K562 (cell line): ENCODE data around the gene GMEB2. TPM values are rescaled to one million over a fixed set of nuclear protein-coding genes. Genes with fewer than 3 reads are reported as not detected.

Experiments used
- ASH1L ChIP-seq: fragments of 450-650 bp; IDR thresholded peaks from 2 replicates; pipeline ENCODE4 v1.6.1; 2018; ENCODE audit warnings: borderline replicate concordance, mild to moderate bottlenecking, low read depth; ENCODE audit not compliant: partially characterized antibody
- CEBPG ChIP-seq, 3 experiments: fragments of 200-800 bp in 1 of 3; sonication (Bioruptor generic) in 1 of 3; sonication (generic) in 1 of 3; formaldehyde crosslinking in 1 of 3; IDR thresholded peaks in 2 of 3; conservative IDR thresholded peaks in 1 of 3; 2 replicates each; pipeline versions ENCODE4 v1.6.1 to v1.8.0; 2016 to 2022; ENCODE audit warnings: missing compliant biosample characterization in 2 of 3, missing genetic modification characterization in 2 of 3, mild to moderate bottlenecking in 1 of 3, missing genetic modification reagents in 1 of 3
- ERF ChIP-seq: fragments of 450-650 bp; formaldehyde crosslinking; IDR thresholded peaks from 2 replicates; pipeline ENCODE4 v1.4.0; 2020; ENCODE audit warnings: mild to moderate bottlenecking, mixed read lengths
- HNRNPK ChIP-seq: fragments of 200-400 bp; formaldehyde crosslinking; IDR thresholded peaks from one replicate; pipeline ENCODE4 v1.6.1; 2018; ENCODE audit warnings: mild to moderate bottlenecking, low read depth, low read length; ENCODE audit not compliant: poor library complexity, severe bottlenecking
- polyA plus RNA-seq, 8 experiments: library from polyadenylated mRNA; depleted of rRNA in 4 of 8; stranded (reverse) in 5 of 8; unstranded in 3 of 8; fragments of >200 nt; fragmentation: Nextera tagmentation in 2 of 8; fragmentation: Illumina TruSeq in 1 of 8; extraction: Ambion mirVana in 2 of 8; extraction: Trizol in 1 of 8; gene quantifications; 2 replicates each; pipeline versions ENCODE4 v1.2.1 to v1.2.3, GENCODE V29; 2011 to 2014; ENCODE audit warnings: inconsistent platforms in 1 of 8, missing spikeins in 1 of 8
- total RNA-seq, 7 experiments: library from RNA; depleted of rRNA in 6 of 7; stranded (reverse); fragments of >200 nt in 6 of 7; fragmentation: Illumina TruSeq in 2 of 7; extraction: Trizol in 2 of 7; gene quantifications; 2 replicates each; pipeline versions ENCODE4 v1.2.1 to v1.2.3, GENCODE V29; 2011 to 2021; ENCODE audit warnings: low replicate concordance in 1 of 7
- TF ChIP-seq, protein P1 (sequence below): fragments of 450-650 bp; IDR thresholded peaks from 2 replicates; pipeline ENCODE4 v1.6.1; 2016; ENCODE audit warnings: mild to moderate bottlenecking, moderate library complexity
- TF ChIP-seq, protein P2 (sequence below): fragments of 450-650 bp; IDR thresholded peaks from 2 replicates; pipeline ENCODE4 v1.7.1; 2018; ENCODE audit warnings: mild to moderate bottlenecking, low read depth; ENCODE audit not compliant: partially characterized antibody

The GMEB2 gene
- total and polyA plus RNA-seq, 9 of the 15 experiments (the other 6 are each of a cell fraction or from before 2014, with no cell fraction given), result 0.03 to 13.9 (median 6.3) TPM

DNA sequence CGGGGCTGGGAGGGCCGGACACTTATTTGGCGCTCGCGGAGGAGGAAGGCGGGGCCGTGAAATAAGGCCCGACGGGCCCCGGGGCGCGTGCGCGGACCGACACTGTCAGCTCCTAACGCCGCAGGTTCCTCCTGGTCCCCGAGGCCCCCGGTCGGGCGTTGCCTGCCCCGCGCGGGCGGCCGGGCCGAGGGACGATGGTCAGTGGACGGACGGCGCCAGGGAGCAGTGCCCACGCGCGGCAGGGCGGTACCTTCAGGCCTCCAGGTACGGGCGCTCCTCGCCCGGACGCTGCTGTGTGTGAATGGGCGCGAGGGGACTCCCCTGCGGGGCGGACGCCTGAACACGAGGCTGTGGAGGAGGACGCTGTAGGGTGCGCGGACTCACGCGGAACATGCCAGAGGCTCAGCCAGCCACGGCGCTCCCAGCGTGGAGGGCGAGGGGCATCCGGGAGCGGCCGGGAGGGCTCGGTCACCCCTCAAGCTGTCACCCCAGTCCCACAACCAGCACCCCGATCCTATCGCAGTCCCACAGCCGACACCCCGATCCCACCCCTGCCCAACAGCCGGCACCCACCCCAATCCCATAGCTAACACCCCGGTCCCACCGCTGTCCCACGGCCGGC, 339 bp upstream of the GMEB2 start (continued):
- TF ChIP-seq CEBPG (CRISPR knock-in tag; IDR thresholded peaks at IDR 0.05) (no peak), CEBPG (tag; conservative IDR thresholded peaks at IDR 0.05 in 1 of 2, IDR thresholded peaks at IDR 0.05 in 1 of 2) (no peak), HNRNPK (no peak), ASH1L (no peak), ERF (CRISPR knock-in tag) (0 out of 2 replicates have a peak, but pooled peaks have one; percentile 60)
- TF ChIP-seq, protein P1, sequence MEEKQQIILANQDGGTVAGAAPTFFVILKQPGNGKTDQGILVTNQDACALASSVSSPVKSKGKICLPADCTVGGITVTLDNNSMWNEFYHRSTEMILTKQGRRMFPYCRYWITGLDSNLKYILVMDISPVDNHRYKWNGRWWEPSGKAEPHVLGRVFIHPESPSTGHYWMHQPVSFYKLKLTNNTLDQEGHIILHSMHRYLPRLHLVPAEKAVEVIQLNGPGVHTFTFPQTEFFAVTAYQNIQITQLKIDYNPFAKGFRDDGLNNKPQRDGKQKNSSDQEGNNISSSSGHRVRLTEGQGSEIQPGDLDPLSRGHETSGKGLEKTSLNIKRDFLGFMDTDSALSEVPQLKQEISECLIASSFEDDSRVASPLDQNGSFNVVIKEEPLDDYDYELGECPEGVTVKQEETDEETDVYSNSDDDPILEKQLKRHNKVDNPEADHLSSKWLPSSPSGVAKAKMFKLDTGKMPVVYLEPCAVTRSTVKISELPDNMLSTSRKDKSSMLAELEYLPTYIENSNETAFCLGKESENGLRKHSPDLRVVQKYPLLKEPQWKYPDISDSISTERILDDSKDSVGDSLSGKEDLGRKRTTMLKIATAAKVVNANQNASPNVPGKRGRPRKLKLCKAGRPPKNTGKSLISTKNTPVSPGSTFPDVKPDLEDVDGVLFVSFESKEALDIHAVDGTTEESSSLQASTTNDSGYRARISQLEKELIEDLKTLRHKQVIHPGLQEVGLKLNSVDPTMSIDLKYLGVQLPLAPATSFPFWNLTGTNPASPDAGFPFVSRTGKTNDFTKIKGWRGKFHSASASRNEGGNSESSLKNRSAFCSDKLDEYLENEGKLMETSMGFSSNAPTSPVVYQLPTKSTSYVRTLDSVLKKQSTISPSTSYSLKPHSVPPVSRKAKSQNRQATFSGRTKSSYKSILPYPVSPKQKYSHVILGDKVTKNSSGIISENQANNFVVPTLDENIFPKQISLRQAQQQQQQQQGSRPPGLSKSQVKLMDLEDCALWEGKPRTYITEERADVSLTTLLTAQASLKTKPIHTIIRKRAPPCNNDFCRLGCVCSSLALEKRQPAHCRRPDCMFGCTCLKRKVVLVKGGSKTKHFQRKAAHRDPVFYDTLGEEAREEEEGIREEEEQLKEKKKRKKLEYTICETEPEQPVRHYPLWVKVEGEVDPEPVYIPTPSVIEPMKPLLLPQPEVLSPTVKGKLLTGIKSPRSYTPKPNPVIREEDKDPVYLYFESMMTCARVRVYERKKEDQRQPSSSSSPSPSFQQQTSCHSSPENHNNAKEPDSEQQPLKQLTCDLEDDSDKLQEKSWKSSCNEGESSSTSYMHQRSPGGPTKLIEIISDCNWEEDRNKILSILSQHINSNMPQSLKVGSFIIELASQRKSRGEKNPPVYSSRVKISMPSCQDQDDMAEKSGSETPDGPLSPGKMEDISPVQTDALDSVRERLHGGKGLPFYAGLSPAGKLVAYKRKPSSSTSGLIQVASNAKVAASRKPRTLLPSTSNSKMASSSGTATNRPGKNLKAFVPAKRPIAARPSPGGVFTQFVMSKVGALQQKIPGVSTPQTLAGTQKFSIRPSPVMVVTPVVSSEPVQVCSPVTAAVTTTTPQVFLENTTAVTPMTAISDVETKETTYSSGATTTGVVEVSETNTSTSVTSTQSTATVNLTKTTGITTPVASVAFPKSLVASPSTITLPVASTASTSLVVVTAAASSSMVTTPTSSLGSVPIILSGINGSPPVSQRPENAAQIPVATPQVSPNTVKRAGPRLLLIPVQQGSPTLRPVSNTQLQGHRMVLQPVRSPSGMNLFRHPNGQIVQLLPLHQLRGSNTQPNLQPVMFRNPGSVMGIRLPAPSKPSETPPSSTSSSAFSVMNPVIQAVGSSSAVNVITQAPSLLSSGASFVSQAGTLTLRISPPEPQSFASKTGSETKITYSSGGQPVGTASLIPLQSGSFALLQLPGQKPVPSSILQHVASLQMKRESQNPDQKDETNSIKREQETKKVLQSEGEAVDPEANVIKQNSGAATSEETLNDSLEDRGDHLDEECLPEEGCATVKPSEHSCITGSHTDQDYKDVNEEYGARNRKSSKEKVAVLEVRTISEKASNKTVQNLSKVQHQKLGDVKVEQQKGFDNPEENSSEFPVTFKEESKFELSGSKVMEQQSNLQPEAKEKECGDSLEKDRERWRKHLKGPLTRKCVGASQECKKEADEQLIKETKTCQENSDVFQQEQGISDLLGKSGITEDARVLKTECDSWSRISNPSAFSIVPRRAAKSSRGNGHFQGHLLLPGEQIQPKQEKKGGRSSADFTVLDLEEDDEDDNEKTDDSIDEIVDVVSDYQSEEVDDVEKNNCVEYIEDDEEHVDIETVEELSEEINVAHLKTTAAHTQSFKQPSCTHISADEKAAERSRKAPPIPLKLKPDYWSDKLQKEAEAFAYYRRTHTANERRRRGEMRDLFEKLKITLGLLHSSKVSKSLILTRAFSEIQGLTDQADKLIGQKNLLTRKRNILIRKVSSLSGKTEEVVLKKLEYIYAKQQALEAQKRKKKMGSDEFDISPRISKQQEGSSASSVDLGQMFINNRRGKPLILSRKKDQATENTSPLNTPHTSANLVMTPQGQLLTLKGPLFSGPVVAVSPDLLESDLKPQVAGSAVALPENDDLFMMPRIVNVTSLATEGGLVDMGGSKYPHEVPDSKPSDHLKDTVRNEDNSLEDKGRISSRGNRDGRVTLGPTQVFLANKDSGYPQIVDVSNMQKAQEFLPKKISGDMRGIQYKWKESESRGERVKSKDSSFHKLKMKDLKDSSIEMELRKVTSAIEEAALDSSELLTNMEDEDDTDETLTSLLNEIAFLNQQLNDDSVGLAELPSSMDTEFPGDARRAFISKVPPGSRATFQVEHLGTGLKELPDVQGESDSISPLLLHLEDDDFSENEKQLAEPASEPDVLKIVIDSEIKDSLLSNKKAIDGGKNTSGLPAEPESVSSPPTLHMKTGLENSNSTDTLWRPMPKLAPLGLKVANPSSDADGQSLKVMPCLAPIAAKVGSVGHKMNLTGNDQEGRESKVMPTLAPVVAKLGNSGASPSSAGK, result peak; percentile 78
- TF ChIP-seq, protein P2, sequence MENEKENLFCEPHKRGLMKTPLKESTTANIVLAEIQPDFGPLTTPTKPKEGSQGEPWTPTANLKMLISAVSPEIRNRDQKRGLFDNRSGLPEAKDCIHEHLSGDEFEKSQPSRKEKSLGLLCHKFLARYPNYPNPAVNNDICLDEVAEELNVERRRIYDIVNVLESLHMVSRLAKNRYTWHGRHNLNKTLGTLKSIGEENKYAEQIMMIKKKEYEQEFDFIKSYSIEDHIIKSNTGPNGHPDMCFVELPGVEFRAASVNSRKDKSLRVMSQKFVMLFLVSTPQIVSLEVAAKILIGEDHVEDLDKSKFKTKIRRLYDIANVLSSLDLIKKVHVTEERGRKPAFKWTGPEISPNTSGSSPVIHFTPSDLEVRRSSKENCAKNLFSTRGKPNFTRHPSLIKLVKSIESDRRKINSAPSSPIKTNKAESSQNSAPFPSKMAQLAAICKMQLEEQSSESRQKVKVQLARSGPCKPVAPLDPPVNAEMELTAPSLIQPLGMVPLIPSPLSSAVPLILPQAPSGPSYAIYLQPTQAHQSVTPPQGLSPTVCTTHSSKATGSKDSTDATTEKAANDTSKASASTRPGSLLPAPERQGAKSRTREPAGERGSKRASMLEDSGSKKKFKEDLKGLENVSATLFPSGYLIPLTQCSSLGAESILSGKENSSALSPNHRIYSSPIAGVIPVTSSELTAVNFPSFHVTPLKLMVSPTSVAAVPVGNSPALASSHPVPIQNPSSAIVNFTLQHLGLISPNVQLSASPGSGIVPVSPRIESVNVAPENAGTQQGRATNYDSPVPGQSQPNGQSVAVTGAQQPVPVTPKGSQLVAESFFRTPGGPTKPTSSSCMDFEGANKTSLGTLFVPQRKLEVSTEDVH, result no peak
